Type B pancreatic cell (in vitro differentiated cells): Measurements from ENCODE around the gene AGMO. TPM values are rescaled to one million over a fixed set of nuclear protein-coding genes. Genes with fewer than 3 reads are reported as not detected.

ENCODE experiments used
- DNase-seq: peaks from one replicate; pipeline ENCODE4 v3.0.0; 2021; ENCODE audit warnings: mixed read lengths; ENCODE audit not compliant: unreplicated experiment; ENCODE audit errors: extremely low spot score
- H3K27ac Mint-ChIP-seq: 2 replicates; pipeline ENCODE4 v1.8.0; 2021; ENCODE audit warnings: mild to moderate bottlenecking, mixed read lengths
- H3K27me3 Mint-ChIP-seq: 2 replicates; pipeline ENCODE4 v1.8.0; 2021; ENCODE audit warnings: mixed read lengths
- H3K36me3 Mint-ChIP-seq: 2 replicates; pipeline ENCODE4 v1.8.0; 2021; ENCODE audit warnings: mixed read lengths
- H3K4me1 Mint-ChIP-seq: one replicate; pipeline ENCODE4 v1.8.0; 2021; ENCODE audit warnings: mixed read lengths; ENCODE audit not compliant: unreplicated experiment
- H3K4me3 Mint-ChIP-seq: 2 replicates; pipeline ENCODE4 v1.8.0; 2021; ENCODE audit warnings: mild to moderate bottlenecking, mixed read lengths
- H3K9me3 Mint-ChIP-seq: 2 replicates; pipeline ENCODE4 v1.8.0; 2021; ENCODE audit warnings: mixed read lengths
- total RNA-seq: library from RNA; stranded (reverse); gene quantifications from 2 replicates; pipeline ENCODE4 v1.2.1, GENCODE V29; 2021; ENCODE audit warnings: low replicate concordance
- TF ChIP-seq, protein P1 (sequence below): fragments of 200-600 bp; sonication (generic); conservative IDR thresholded peaks from 2 replicates; pipeline ENCODE4 v1.5.0; 2021; ENCODE audit warnings: antibody characterized with exemption, mild to moderate bottlenecking

Gene AGMO
- total RNA-seq, 1 donor from 2014 or later = 0.41 TPM

DNA sequence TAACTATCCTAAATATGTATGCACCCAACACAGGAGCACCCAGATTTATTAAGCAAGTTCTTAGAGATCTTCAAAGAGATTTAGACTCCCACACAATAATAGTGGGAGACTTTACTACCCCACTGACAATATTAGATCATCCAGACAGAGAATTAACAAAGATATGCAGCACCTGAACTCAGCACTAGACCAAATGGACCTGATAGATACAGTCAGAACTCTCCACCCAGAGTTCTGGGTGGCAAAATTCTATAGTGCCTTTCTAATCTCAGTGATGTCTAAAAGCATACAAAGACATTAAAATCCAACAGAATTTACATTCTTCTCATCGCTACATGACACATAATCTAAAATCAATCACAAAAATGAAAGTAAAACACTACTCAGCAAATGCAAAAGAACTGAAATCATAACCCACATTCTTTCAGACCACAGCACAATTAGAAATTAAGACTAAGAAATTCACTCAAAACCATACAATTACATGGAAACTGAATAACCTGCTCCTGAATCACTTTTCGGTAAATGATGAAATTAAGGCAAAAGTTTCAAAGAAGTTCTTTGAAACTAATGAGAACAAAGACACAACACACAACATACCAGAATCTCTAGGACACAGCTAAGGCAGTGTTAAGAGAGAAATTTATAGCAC, 183.2 kb downstream of the AGMO start:
- Mint-ChIP-seq H3K27ac (no peak overlapping the region), H3K36me3 (no peaks in the 10 kb centered on the region), H3K4me1 (no peaks in the 10 kb centered on the region), H3K4me3 (no peak overlapping the region), H3K27me3 (no peaks in the 10 kb centered on the region), H3K9me3 (no peaks in the 10 kb centered on the region)
- TF ChIP-seq, protein P1, sequence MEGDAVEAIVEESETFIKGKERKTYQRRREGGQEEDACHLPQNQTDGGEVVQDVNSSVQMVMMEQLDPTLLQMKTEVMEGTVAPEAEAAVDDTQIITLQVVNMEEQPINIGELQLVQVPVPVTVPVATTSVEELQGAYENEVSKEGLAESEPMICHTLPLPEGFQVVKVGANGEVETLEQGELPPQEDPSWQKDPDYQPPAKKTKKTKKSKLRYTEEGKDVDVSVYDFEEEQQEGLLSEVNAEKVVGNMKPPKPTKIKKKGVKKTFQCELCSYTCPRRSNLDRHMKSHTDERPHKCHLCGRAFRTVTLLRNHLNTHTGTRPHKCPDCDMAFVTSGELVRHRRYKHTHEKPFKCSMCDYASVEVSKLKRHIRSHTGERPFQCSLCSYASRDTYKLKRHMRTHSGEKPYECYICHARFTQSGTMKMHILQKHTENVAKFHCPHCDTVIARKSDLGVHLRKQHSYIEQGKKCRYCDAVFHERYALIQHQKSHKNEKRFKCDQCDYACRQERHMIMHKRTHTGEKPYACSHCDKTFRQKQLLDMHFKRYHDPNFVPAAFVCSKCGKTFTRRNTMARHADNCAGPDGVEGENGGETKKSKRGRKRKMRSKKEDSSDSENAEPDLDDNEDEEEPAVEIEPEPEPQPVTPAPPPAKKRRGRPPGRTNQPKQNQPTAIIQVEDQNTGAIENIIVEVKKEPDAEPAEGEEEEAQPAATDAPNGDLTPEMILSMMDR = no peak
- DNase-seq = no peak

DNA sequence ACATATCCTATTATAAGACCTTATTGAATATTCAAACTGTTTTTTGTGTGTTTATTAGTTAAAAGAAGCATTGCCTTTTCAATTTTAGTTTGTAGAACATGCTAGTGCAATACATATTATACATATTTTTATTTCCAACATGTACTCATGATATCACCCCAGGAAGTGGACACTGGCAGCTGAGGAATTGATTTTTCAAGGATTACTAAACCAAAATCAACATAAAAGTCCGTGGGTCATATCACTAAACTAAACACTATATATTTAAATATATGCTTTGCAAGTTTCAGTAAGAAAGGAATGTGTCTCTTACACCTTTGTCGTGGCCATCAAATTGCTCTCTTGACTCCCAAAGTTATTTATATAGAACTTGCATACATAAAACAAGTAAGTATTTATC, 185.2 kb downstream of the AGMO start:
- H3K9me3 Mint-ChIP-seq = no peaks in the 10 kb centered on the region
- no peak for DNase-seq
- no peaks in the 10 kb centered on the region for H3K4me1 Mint-ChIP-seq
- H3K36me3 Mint-ChIP-seq = no peaks in the 10 kb centered on the region
- H3K27ac Mint-ChIP-seq = no peak overlapping the region
- no peaks in the 10 kb centered on the region for H3K27me3 Mint-ChIP-seq
- TF ChIP-seq, protein P1 = no peak
- no peak overlapping the region for H3K4me3 Mint-ChIP-seq

DNA sequence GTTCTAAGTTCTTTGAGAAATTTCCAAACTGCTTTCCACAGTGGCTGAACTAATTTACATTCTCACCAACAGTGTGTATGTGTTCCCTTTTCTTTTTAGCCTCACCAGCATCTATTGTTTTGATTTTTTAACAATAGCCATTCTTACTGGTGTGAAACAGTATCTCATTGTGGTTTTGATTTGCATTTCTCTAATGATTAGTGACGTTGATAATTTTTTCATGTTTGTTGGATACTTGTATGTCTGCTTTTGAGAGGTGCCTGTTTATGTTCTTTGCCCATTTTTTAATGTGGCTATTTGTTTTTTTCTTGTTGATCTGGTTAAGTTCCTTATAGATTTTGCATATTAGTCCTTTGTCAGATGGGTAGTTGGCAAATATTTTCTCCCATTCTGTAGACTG, 191.4 kb downstream of the AGMO start:
- H3K9me3 Mint-ChIP-seq = peaks cover 4% of the 10 kb centered on the region
- no peak overlapping the region for H3K27ac Mint-ChIP-seq
- TF ChIP-seq, protein P1 = no peak
- H3K36me3 Mint-ChIP-seq = no peaks in the 10 kb centered on the region
- no peaks in the 10 kb centered on the region for H3K27me3 Mint-ChIP-seq
- DNase-seq = no peak
- no peaks in the 10 kb centered on the region for H3K4me1 Mint-ChIP-seq
- no peak overlapping the region for H3K4me3 Mint-ChIP-seq

DNA sequence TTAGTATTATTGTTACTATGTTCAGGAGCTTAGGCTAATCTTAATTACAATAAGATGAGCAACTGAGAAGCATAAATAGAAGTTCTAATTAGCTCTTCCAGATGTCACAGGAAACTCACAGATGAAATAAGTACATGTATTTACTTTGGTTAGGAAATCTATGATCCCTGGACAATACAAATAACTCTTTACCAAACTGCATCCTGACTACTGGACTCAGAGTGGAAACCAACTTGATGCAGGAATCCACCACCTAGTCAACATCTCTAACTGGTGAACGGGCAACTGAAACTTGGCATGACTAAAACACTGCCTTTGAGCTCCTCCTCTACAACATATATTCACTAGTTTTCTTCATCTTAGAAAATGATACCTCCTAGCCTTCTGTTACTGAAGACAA, 193.2 kb downstream of the AGMO start:
- no peaks in the 10 kb centered on the region for H3K36me3 Mint-ChIP-seq
- no peaks in the 10 kb centered on the region for H3K27me3 Mint-ChIP-seq
- H3K27ac Mint-ChIP-seq = no peak overlapping the region
- TF ChIP-seq, protein P1 = no peak
- no peaks in the 10 kb centered on the region for H3K4me1 Mint-ChIP-seq
- no peak overlapping the region for H3K4me3 Mint-ChIP-seq
- no peak for DNase-seq
- H3K9me3 Mint-ChIP-seq = peaks cover 4% of the 10 kb centered on the region

DNA sequence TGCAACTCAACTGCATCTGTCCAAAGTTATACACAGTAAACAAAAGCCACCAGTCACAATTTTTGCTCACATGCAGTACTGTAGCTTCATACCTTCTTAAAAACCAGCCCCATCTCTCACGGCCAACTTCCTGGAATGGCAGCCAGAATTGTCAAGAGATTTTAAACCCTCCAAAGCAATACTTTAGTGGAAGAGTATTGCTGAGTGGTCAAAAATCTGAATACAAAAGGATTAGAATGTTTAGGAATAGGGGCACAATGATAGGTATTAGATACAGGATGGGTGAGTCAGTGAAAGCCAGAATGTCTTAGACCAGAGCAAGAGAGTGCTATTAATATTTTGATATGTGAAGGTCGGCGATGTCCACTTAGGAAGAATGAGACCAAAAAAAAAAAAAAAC, 193.9 kb downstream of the AGMO start:
- H3K36me3 Mint-ChIP-seq = no peaks in the 10 kb centered on the region
- no peaks in the 10 kb centered on the region for H3K4me1 Mint-ChIP-seq
- TF ChIP-seq, protein P1 = no peak
- H3K4me3 Mint-ChIP-seq = no peak overlapping the region
- no peak for DNase-seq
- H3K27me3 Mint-ChIP-seq = no peaks in the 10 kb centered on the region
- no peak overlapping the region for H3K27ac Mint-ChIP-seq
- peaks cover 4% of the 10 kb centered on the region for H3K9me3 Mint-ChIP-seq

DNA sequence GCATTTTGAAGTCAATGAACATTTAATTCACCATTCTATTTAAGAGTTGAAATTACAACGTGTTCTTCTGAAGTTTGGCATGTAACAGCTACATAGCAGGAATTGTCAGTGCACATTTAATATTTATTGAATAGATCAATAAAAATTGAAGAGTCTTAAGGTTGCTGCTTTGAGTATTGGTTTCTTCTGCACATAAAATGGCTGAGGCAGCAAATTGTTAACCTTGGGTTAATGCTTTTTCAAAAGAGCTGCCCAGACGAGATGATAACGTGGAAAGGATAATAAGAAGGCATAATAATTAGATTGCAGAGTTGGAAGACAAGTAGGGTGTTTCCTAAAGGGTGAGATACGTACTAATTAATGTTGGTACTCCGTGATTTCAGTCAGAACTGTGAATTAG, 203.7 kb downstream of the AGMO start:
- Mint-ChIP-seq H3K27me3 (no peaks in the 10 kb centered on the region), H3K4me1 (no peaks in the 10 kb centered on the region), H3K36me3 (no peaks in the 10 kb centered on the region), H3K9me3 (no peaks in the 10 kb centered on the region), H3K27ac (no peak overlapping the region), H3K4me3 (no peak overlapping the region)
- DNase-seq = no peak
- TF ChIP-seq, protein P1 = no peak
